ENCODE results near the gene SMIM8.
A peak's percentile ranks its signal among the peaks of the same experiment; 100 is the strongest.

Gene SMIM8

DNA sequence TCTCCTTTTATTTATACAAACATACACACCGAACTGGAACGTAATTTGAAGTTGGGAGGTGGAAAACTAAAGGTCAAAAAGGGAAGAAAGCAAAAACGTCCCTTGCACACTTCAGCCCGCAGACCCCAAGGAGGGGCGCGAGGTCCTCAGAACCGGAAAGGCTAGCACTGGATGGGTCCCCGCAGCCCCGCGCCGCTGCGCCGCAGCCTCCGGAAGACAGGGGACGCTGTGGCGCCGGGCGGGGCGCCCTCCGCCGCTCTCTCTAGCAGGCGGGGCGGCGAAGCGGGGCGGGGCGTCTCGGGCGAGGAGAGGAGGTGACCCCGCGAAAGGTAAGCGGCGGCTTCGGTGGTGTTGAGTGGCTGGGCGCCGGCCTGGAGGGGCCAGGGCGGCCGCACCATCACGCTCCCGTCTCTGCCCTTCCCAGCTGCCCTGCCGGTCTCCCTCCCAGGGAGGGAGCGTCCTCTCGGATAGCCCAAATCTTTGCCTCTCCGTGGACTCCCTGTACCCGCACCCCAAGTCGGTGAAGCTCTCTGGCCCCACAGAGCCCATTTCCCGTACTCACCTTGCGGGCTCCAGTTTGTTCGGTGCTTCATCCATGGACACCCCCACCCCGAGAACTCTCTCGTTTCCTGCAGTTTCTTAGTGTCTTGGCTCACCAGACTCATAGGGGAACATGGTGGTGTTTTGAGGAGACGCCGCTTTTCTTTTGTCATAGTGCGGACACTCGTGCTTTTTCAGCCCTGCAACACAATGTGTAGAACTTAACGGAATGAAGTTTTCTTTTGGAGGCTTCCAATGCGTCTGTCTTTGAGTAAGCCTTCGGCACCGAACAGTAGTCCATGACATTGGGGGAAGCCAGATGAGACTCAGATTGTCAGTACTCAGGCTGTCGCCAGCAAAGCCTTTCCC, at the start of gene SMIM8:
SMIM8 (plus strand) TSS at position 285 of the 909 bp plus-strand sequence. CDS start 14,444 bp downstream, outside the sequence.
- Histone ChIP-seq H3K9me3 (ENCODE audit: low read length) (no peaks in the 10 kb centered on the region), H2AFZ (ENCODE audit: low read depth, low read length) (peak within 1 kb of the TSS; percentile 98), H3K36me3 (ENCODE audit: insufficient read depth, low read length) (no peaks in the 10 kb centered on the region), H3K27me3 (ENCODE audit: insufficient read depth, low read length) (no peaks in the 10 kb centered on the region), H3K4me3 (ENCODE audit: low read length) (peak within 1 kb of the TSS; percentile 72), H3K4me1 (ENCODE audit: insufficient read depth, low read length) (peaks cover 5% of the 10 kb centered on the region)

GRCh38 chr6:87274660-87275274, 47.6 kb upstream of the SMIM8 start:
- no peaks in the 10 kb centered on the region for H3K9me3 ChIP-seq (ENCODE audit: low read length)
- H3K4me1 ChIP-seq (ENCODE audit: insufficient read depth, low read length): peaks cover 3% of the 10 kb centered on the region
- H3K27me3 ChIP-seq (ENCODE audit: insufficient read depth, low read length): no peaks in the 10 kb centered on the region
- H3K4me3 ChIP-seq (ENCODE audit: low read length): no peak overlapping the region
- H2AFZ ChIP-seq (ENCODE audit: low read depth, low read length): no peak overlapping the region
- H3K36me3 ChIP-seq (ENCODE audit: insufficient read depth, low read length): no peaks in the 10 kb centered on the region

GRCh38 chr6:87276624-87277023, 45.8 kb upstream of the SMIM8 start:
- Histone ChIP-seq H3K4me3 (ENCODE audit: low read length) (no peak overlapping the region), H3K4me1 (ENCODE audit: insufficient read depth, low read length) (peaks cover 3% of the 10 kb centered on the region), H3K9me3 (ENCODE audit: low read length) (no peaks in the 10 kb centered on the region), H2AFZ (ENCODE audit: low read depth, low read length) (no peak overlapping the region), H3K36me3 (ENCODE audit: insufficient read depth, low read length) (no peaks in the 10 kb centered on the region), H3K27me3 (ENCODE audit: insufficient read depth, low read length) (no peaks in the 10 kb centered on the region)

- Histone ChIP-seq H3K4me1 (ENCODE audit: insufficient read depth, low read length) (peaks cover 3% of the 10 kb centered on the region), H3K9me3 (ENCODE audit: low read length) (no peaks in the 10 kb centered on the region), H3K4me3 (ENCODE audit: low read length) (no peak overlapping the region), H3K36me3 (ENCODE audit: insufficient read depth, low read length) (no peaks in the 10 kb centered on the region), H3K27me3 (ENCODE audit: insufficient read depth, low read length) (no peaks in the 10 kb centered on the region), H2AFZ (ENCODE audit: low read depth, low read length) (no peak overlapping the region)
These were observed 45.3 kb upstream of the SMIM8 start for GRCh38 chr6:87277123-87277522.

- Histone ChIP-seq H3K36me3 (ENCODE audit: insufficient read depth, low read length) (no peaks in the 10 kb centered on the region), H3K27me3 (ENCODE audit: insufficient read depth, low read length) (no peaks in the 10 kb centered on the region), H2AFZ (ENCODE audit: low read depth, low read length) (no peak overlapping the region), H3K4me1 (ENCODE audit: insufficient read depth, low read length) (peaks cover 3% of the 10 kb centered on the region), H3K4me3 (ENCODE audit: low read length) (no peak overlapping the region), H3K9me3 (ENCODE audit: low read length) (no peaks in the 10 kb centered on the region)
These were observed 43.2 kb upstream of the SMIM8 start for GRCh38 chr6:87279196-87279595.

DNA sequence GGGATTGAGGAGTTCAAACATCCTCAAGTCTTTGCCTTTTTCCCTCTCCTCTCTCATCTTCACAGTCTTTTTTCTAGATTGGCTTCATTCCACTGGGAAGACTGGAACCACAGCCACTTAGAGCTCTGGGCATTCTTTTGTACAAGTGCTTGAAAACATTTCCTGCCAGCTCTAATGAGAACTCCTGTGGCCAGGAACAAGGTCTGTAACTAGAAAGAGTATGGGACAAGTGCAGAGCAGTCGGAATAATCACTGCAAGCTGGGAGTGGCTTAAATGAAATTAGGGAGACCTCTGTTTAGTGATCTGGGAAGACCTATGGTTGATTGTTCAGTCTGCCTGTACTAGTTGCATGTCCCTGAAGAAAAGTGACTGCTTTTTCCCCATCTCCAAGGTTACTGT, 41.0 kb upstream of the SMIM8 start:
- Histone ChIP-seq H3K9me3 (ENCODE audit: low read length) (no peaks in the 10 kb centered on the region), H3K4me3 (ENCODE audit: low read length) (no peak overlapping the region), H2AFZ (ENCODE audit: low read depth, low read length) (no peak overlapping the region), H3K36me3 (ENCODE audit: insufficient read depth, low read length) (no peaks in the 10 kb centered on the region), H3K4me1 (ENCODE audit: insufficient read depth, low read length) (no peaks in the 10 kb centered on the region), H3K27me3 (ENCODE audit: insufficient read depth, low read length) (no peaks in the 10 kb centered on the region)

DNA sequence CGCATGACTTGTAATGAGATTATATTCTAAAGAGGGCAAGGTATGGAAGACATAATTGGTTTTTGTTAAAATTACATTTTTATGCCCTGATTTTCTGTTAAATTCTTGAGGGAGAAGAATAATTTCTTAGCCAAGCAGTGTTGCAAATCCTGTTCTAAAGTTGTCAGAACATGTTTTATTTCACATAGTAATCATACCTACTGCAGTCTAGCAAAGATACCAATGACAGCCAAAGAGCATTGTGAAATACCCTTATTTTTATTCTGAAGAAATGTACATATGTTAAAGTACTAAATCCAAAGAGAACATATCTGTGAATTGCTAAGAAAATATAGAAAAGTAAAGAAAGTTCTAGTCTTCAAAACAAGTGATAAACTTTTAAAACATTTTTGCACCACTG, 39.6 kb upstream of the SMIM8 start:
- Histone ChIP-seq H3K4me3 (ENCODE audit: low read length) (no peak overlapping the region), H2AFZ (ENCODE audit: low read depth, low read length) (no peak overlapping the region), H3K4me1 (ENCODE audit: insufficient read depth, low read length) (no peaks in the 10 kb centered on the region)

DNA sequence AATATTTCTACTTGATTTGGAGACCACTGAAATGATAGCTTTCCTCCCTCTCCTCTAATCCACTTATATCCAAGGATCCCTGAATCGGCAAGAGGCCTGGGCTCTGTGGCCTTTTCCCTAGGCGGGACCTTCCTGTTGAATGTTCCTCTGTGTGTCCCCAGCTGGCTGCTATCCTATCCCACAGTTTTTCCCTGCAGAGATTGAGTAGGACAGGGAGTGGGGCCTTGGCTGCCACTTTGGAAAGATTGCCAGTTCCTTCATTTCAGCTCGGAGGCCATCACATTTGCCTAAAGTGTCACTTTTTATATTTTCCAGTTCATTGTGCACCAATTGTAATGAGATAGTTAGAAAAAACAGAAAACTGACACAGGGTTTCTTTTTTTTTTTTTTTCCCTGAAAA, 38.9 kb upstream of the SMIM8 start:
- no peaks in the 10 kb centered on the region for H3K9me3 ChIP-seq (ENCODE audit: low read length)
- H3K4me3 ChIP-seq (ENCODE audit: low read length): no peak overlapping the region
- no peaks in the 10 kb centered on the region for H3K4me1 ChIP-seq (ENCODE audit: insufficient read depth, low read length)
- H3K36me3 ChIP-seq (ENCODE audit: insufficient read depth, low read length): no peaks in the 10 kb centered on the region
- H3K27me3 ChIP-seq (ENCODE audit: insufficient read depth, low read length): no peaks in the 10 kb centered on the region
- no peak overlapping the region for H2AFZ ChIP-seq (ENCODE audit: low read depth, low read length)

More for the DNA sequence above, 39.6 kb upstream of the SMIM8 start:
- no peaks in the 10 kb centered on the region for H3K9me3 ChIP-seq (ENCODE audit: low read length)
- no peaks in the 10 kb centered on the region for H3K27me3 ChIP-seq (ENCODE audit: insufficient read depth, low read length)
- no peaks in the 10 kb centered on the region for H3K36me3 ChIP-seq (ENCODE audit: insufficient read depth, low read length)

DNA sequence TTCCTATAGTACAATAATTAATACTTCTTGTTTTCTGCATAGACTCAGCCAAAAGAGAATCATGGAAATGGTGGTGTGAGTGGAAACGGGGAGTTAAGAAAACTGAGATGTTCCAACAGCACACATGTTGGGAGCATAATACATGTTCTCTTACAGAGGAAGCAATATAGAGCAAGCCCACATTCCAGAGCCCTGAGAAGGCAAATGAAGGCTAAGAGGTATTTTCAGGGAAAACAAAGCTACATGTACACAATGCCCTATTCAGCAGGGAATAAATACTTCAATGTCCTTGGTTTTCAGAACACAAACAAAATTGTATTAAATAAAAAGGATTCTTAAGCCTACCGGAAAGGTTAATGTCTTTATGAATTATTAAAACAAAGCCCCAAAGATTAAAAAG, 35.1 kb upstream of the SMIM8 start:
- Histone ChIP-seq H3K4me3 (ENCODE audit: low read length) (no peak overlapping the region), H2AFZ (ENCODE audit: low read depth, low read length) (no peak overlapping the region), H3K4me1 (ENCODE audit: insufficient read depth, low read length) (no peaks in the 10 kb centered on the region), H3K27me3 (ENCODE audit: insufficient read depth, low read length) (no peaks in the 10 kb centered on the region), H3K36me3 (ENCODE audit: insufficient read depth, low read length) (no peaks in the 10 kb centered on the region), H3K9me3 (ENCODE audit: low read length) (no peaks in the 10 kb centered on the region)

DNA sequence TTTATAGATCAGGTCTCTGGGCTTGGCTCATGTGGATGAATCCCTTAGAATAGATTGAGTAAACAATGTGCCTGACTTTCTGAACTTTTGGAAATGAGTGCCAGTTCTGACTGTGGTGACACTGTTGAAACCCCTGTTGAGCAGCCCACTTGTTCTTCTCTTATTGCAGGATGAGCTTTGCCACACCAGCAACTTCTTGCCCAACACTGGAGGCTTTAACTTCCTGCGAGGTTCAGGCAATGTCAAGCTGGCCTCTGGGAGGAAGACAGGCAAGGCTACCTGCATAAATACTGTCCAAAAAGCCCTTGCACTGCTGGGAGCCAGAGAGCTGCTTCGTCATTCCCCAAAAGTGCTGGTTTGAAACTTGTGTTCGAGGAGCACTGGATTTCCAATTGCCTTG, 32.8 kb upstream of the SMIM8 start:
- Histone ChIP-seq H3K36me3 (ENCODE audit: insufficient read depth, low read length) (no peaks in the 10 kb centered on the region), H2AFZ (ENCODE audit: low read depth, low read length) (no peak overlapping the region), H3K4me1 (ENCODE audit: insufficient read depth, low read length) (peaks cover 6% of the 10 kb centered on the region), H3K27me3 (ENCODE audit: insufficient read depth, low read length) (no peaks in the 10 kb centered on the region), H3K9me3 (ENCODE audit: low read length) (no peaks in the 10 kb centered on the region), H3K4me3 (ENCODE audit: low read length) (no peak overlapping the region)

- H3K9me3 ChIP-seq (ENCODE audit: low read length): no peaks in the 10 kb centered on the region
- H3K36me3 ChIP-seq (ENCODE audit: insufficient read depth, low read length): no peaks in the 10 kb centered on the region
- H2AFZ ChIP-seq (ENCODE audit: low read depth, low read length): no peak overlapping the region
- no peaks in the 10 kb centered on the region for H3K27me3 ChIP-seq (ENCODE audit: insufficient read depth, low read length)
- no peak overlapping the region for H3K4me3 ChIP-seq (ENCODE audit: low read length)
- peaks cover 7% of the 10 kb centered on the region for H3K4me1 ChIP-seq (ENCODE audit: insufficient read depth, low read length)
These were observed 30.5 kb upstream of the SMIM8 start for GRCh38 chr6:87291883-87292282.

- H3K4me1 ChIP-seq (ENCODE audit: insufficient read depth, low read length): peaks cover 7% of the 10 kb centered on the region
- no peaks in the 10 kb centered on the region for H3K9me3 ChIP-seq (ENCODE audit: low read length)
- no peaks in the 10 kb centered on the region for H3K36me3 ChIP-seq (ENCODE audit: insufficient read depth, low read length)
- no peaks in the 10 kb centered on the region for H3K27me3 ChIP-seq (ENCODE audit: insufficient read depth, low read length)
- no peak overlapping the region for H3K4me3 ChIP-seq (ENCODE audit: low read length)
- no peak overlapping the region for H2AFZ ChIP-seq (ENCODE audit: low read depth, low read length)
These were observed 28.9 kb upstream of the SMIM8 start for GRCh38 chr6:87293526-87293925.

- Histone ChIP-seq H3K27me3 (ENCODE audit: insufficient read depth, low read length) (no peaks in the 10 kb centered on the region), H3K4me3 (ENCODE audit: low read length) (no peak overlapping the region)
These were observed 25.3 kb upstream of the SMIM8 start for GRCh38 chr6:87297119-87297518.

More at GRCh38 chr6:87297119-87297518, 25.3 kb upstream of the SMIM8 start:
- H3K4me1 ChIP-seq (ENCODE audit: insufficient read depth, low read length): peaks cover 7% of the 10 kb centered on the region
- no peak overlapping the region for H2AFZ ChIP-seq (ENCODE audit: low read depth, low read length)
- H3K9me3 ChIP-seq (ENCODE audit: low read length): no peaks in the 10 kb centered on the region
- H3K36me3 ChIP-seq (ENCODE audit: insufficient read depth, low read length): no peaks in the 10 kb centered on the region
